Stimulated activated memory B cell treated with anti-CD40 and anti-IgM and Interleukin-4, amounts not matched to agents 10 μg/mL and 1 μg/mL and 100 μg/mL, for 72 hours (primary cell): ENCODE results near the gene BCL2.
A peak's percentile ranks its signal among the peaks of the same experiment; 100 is the strongest.

Source experiments
- ATAC-seq: fragments of 150-1000 bp; cut with Tn5 transposase; 2 replicates; pipeline ENCODE4 v1.10.0; 2021
- H3K27ac Mint-ChIP-seq: one replicate; pipeline ENCODE4 v1.8.0; 2022; ENCODE audit warnings: mild to moderate bottlenecking, mixed read lengths
- H3K27me3 Mint-ChIP-seq: one replicate; pipeline ENCODE4 v1.8.0; 2022; ENCODE audit warnings: mixed read lengths
- H3K36me3 Mint-ChIP-seq: one replicate; pipeline ENCODE4 v1.8.0; 2022; ENCODE audit warnings: mixed read lengths
- H3K4me1 Mint-ChIP-seq: one replicate; pipeline ENCODE4 v1.8.0; 2022; ENCODE audit warnings: mixed read lengths
- H3K4me3 Mint-ChIP-seq: one replicate; pipeline ENCODE4 v1.8.0; 2022; ENCODE audit warnings: mild to moderate bottlenecking, moderate library complexity, mixed read lengths
- H3K9me3 Mint-ChIP-seq: one replicate; pipeline ENCODE4 v1.8.0; 2022; ENCODE audit warnings: mixed read lengths

BCL2 gene

GRCh38 chr18:63317982-63318888 is 1.3 kb downstream of the BCL2 start:
- H3K9me3 Mint-ChIP-seq, result no peaks in the 10 kb centered on the region
- peak overlapping the region; percentile 99 for H3K4me3 Mint-ChIP-seq
- ATAC-seq, result peak; percentile 83
- H3K36me3 Mint-ChIP-seq, result peaks cover 57% of the 10 kb centered on the region
- peak overlapping the region; percentile 92 for H3K27ac Mint-ChIP-seq
- peaks cover 59% of the 10 kb centered on the region for H3K4me1 Mint-ChIP-seq
- H3K27me3 Mint-ChIP-seq, result no peaks in the 10 kb centered on the region

DNA sequence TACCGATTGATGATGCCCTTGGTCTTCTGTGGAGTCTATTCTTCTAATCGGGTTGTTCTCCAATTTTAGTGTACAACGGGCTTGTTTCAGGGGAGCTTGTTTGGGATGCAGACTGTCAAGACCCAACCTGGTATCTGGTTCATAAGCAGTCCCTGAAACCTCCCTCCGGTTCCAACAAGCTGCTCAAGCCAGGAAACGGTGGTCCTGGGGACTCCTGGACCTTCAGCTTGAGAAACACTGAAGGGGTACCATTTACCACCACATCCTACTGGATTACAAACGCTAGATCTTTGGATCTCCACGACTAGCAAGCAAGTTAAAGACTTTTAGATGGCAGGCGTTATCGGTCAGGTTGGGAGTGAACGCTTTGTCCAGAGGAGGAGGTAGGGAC is 2.0 kb downstream of the BCL2 start:
- H3K27me3 Mint-ChIP-seq, result no peaks in the 10 kb centered on the region
- peaks cover 59% of the 10 kb centered on the region for H3K36me3 Mint-ChIP-seq
- H3K9me3 Mint-ChIP-seq, result no peaks in the 10 kb centered on the region
- ATAC-seq, result no peak
- H3K27ac Mint-ChIP-seq, result peak overlapping the region; percentile 92
- H3K4me1 Mint-ChIP-seq, result peaks cover 55% of the 10 kb centered on the region
- peak overlapping the region; percentile 99 for H3K4me3 Mint-ChIP-seq

GRCh38 chr18:63316612-63317555 is 2.7 kb downstream of the BCL2 start:
- H3K27me3 Mint-ChIP-seq, result no peaks in the 10 kb centered on the region
- peaks cover 54% of the 10 kb centered on the region for H3K4me1 Mint-ChIP-seq
- H3K9me3 Mint-ChIP-seq, result no peaks in the 10 kb centered on the region
- peaks cover 59% of the 10 kb centered on the region for H3K36me3 Mint-ChIP-seq
- ATAC-seq, result no peak
- H3K4me3 Mint-ChIP-seq, result peak overlapping the region; percentile 99
- peak overlapping the region; percentile 92 for H3K27ac Mint-ChIP-seq

GRCh38 chr18:63315876-63316275 is 3.7 kb downstream of the BCL2 start:
- peak overlapping the region; percentile 92 for H3K27ac Mint-ChIP-seq

DNA sequence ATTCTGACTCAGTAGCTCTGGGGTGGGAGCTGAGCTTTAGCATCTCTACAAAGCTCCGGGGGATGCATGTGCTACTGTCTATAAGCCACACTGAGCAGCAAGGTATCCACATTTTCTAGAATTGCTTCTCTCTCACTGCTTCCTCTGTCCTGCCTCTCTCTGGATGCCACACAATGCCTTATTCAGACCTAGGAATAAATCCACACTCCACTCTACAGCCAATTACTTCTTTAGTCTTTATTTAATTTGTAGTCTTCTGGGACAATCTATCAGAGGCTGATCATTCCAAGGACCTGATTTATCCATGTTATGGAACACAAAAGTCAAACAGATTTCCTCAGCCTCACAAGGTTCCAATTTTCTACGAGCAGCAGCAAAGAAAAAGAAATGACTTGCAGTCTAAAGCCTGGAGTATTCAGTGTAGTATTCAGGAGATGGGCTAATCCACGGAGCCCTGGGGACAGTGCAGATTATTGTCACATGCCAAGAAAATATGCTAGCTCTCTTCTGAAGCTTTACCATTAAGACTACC is 4.4 kb downstream of the BCL2 start:
- ATAC-seq, result no peak
- peaks cover 61% of the 10 kb centered on the region for H3K4me1 Mint-ChIP-seq
- peaks cover 70% of the 10 kb centered on the region for H3K36me3 Mint-ChIP-seq
- no peaks in the 10 kb centered on the region for H3K27me3 Mint-ChIP-seq
- peak overlapping the region; percentile 99 for H3K4me3 Mint-ChIP-seq
- H3K9me3 Mint-ChIP-seq, result no peaks in the 10 kb centered on the region
- peak overlapping the region; percentile 92 for H3K27ac Mint-ChIP-seq

More at GRCh38 chr18:63315876-63316275, 3.7 kb downstream of the BCL2 start:
- no peaks in the 10 kb centered on the region for H3K9me3 Mint-ChIP-seq
- H3K4me3 Mint-ChIP-seq, result peak overlapping the region; percentile 99
- peaks cover 63% of the 10 kb centered on the region for H3K36me3 Mint-ChIP-seq
- H3K27me3 Mint-ChIP-seq, result no peaks in the 10 kb centered on the region
- H3K4me1 Mint-ChIP-seq, result peaks cover 57% of the 10 kb centered on the region
- no peak for ATAC-seq

DNA sequence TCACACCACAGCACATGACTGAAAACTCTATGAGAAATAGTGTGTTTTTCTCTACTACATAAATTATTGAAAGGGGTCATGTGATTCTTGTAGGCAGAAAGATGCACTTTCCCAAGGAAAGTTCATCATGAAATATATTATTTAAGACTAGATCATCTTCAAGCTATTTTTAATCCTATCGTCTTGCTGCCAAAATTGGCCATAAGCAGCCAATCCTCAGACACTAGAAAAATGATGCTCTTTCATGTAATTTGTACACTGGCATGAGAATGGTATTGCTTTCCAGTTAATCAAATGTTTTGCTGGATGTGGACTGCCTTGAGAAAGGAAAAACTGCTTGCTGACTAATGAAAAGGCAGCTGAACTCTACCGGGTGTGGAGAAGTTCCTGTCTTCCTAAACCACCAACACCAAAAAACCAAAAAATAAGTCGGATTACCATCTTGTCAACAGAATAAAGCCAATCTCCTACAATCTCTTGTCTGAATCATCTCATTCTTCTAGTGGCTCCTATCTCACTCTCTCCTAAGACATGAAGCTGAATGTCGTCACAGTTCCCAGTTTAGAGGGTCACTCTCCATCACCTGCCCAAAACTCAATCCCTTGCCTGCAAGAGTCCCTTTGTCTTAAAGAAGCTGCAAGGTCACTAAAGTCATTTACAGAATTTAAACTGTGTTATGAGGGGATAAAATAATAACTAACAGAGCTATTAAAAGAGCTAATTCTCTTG is 5.3 kb downstream of the BCL2 start:
- Mint-ChIP-seq H3K27me3 (no peaks in the 10 kb centered on the region), H3K27ac (peak overlapping the region; percentile 92), H3K9me3 (no peaks in the 10 kb centered on the region), H3K36me3 (peaks cover 76% of the 10 kb centered on the region), H3K4me3 (peak overlapping the region; percentile 99), H3K4me1 (peaks cover 69% of the 10 kb centered on the region)
- ATAC-seq, result no peak

DNA sequence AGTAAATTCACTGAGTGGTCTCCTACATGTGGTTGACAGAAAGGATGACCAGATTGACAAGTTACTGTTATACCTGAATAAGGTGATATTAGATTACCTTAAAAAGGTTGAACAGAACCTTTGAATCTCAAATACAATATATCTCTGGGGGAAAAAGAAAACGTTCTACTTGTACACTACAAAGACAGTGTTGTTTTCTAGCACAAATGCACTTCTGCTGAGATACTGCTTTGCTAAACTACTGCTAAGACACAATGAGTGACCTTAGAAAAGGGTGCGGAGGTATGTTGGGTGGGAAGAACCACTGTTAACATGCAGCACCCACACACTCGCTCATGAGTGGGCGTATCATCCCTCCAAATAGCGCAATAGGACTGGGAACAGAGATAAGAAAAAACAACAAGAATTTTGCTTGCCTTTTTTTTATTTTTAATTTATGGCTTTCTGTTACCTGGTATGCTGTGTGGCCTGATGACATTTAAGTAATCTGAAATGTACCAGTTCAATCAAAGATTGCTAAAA is 6.1 kb downstream of the BCL2 start:
- H3K27ac Mint-ChIP-seq, result peak overlapping the region; percentile 92

GRCh38 chr18:63312737-63313395 is 6.7 kb downstream of the BCL2 start:
- H3K4me3 Mint-ChIP-seq, result peak overlapping the region; percentile 99
- peak overlapping the region; percentile 92 for H3K27ac Mint-ChIP-seq
- peaks cover 80% of the 10 kb centered on the region for H3K4me1 Mint-ChIP-seq
- H3K36me3 Mint-ChIP-seq, result peaks cover 67% of the 10 kb centered on the region
- H3K9me3 Mint-ChIP-seq, result no peaks in the 10 kb centered on the region
- H3K27me3 Mint-ChIP-seq, result no peaks in the 10 kb centered on the region
- peak; percentile 65 for ATAC-seq

More for the DNA sequence above, 6.1 kb downstream of the BCL2 start:
- Mint-ChIP-seq H3K27me3 (no peaks in the 10 kb centered on the region), H3K36me3 (peaks cover 70% of the 10 kb centered on the region), H3K4me3 (peak overlapping the region; percentile 99), H3K9me3 (no peaks in the 10 kb centered on the region), H3K4me1 (peaks cover 75% of the 10 kb centered on the region)
- ATAC-seq, result no peak

DNA sequence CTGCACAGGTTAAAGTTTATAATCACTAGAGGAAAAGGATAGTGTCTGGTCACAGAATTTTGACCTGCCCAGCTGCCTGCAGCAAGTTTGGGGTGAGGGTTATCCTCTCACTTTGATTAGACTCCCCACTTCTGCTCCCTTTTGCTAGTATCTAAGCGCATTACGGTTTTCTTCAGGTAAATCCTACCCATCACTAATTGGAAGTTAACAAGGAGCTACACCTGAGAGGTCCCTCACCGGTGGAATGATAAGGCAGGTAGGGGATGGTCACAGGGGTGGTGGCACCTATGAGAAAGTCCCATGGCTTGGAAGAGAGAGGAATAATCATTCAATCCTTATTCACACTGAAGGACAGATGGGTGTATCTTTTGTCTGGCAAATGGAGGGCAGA is 7.6 kb downstream of the BCL2 start:
- H3K4me3 Mint-ChIP-seq, result peak overlapping the region; percentile 99
- H3K27me3 Mint-ChIP-seq, result no peaks in the 10 kb centered on the region
- ATAC-seq, result peak; percentile 5
- no peaks in the 10 kb centered on the region for H3K9me3 Mint-ChIP-seq
- H3K36me3 Mint-ChIP-seq, result peaks cover 65% of the 10 kb centered on the region
- peaks cover 86% of the 10 kb centered on the region for H3K4me1 Mint-ChIP-seq
- H3K27ac Mint-ChIP-seq, result peak overlapping the region; percentile 92

DNA sequence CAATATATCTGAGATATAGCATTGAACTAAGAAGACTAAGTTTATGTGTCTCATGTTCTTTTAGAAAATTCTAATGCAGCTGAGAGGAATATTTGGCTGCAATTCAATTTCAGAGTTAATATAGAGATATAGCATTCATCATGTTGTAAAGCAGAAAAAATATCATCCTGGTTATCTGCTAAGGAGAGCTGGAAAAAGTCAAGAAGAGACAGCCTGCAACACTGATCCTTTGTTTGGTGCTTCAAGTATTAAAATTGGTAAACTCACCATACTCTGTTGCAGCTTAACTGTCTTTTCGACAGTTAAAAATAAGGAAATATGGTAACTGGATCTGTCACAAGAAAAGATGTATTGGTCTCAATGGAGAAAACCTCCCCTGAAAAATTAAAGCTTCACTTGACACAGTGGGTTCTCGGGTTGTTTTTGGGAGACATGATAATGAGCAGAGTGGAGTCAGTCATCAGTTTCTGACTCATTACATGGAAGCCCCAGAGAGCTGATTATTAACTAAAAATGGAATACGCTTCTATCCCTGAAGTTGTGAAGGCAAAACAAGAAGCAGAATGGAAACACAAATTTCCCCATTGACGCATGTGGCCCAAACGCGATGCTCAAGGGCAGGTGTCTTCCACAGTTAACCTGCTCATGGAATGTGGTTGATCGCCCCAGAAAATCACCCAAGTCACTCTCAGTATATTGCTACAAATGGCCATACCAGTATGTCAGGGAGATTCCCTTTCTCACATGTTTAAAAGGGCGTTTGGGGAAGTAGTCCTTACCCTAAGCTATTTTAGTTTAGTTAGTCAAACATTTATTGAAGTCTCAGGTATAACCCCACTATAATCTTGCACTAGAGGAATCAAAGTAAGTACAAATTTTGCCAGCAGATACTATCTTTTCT is 8.2 kb downstream of the BCL2 start:
- peak; percentile 89 for ATAC-seq
- H3K4me3 Mint-ChIP-seq, result peak overlapping the region; percentile 99

DNA sequence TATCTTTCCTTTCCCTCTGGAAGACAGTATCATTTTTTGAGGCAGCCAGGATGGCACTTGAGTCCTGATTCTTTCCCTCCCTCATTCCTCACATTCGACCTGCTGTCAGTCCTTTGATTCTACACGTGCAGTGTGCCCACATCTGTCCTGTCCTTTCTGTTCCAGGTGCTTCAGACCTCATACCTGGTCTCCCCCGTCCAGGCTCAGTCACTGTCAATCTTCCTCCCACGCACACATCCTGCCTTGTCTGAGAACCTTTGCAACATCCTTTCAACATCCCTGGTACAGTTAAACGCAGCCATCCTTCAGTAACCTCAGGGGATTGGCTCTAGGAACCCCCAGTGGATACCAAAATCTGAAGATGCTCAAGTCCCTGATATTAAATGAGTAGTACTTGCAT is 10.1 kb downstream of the BCL2 start:
- H3K27me3 Mint-ChIP-seq, result no peaks in the 10 kb centered on the region
- peak overlapping the region; percentile 92 for H3K27ac Mint-ChIP-seq
- H3K4me3 Mint-ChIP-seq, result peak overlapping the region; percentile 31
- H3K4me1 Mint-ChIP-seq, result peaks cover 88% of the 10 kb centered on the region
- H3K36me3 Mint-ChIP-seq, result peaks cover 66% of the 10 kb centered on the region
- peaks cover 2% of the 10 kb centered on the region for H3K9me3 Mint-ChIP-seq
- ATAC-seq, result no peak

More for the DNA sequence above, 8.2 kb downstream of the BCL2 start:
- H3K27me3 Mint-ChIP-seq, result no peaks in the 10 kb centered on the region
- H3K27ac Mint-ChIP-seq, result peak overlapping the region; percentile 92
- peaks cover 2% of the 10 kb centered on the region for H3K9me3 Mint-ChIP-seq
- H3K36me3 Mint-ChIP-seq, result peaks cover 67% of the 10 kb centered on the region
- H3K4me1 Mint-ChIP-seq, result peaks cover 89% of the 10 kb centered on the region

- Mint-ChIP-seq H3K4me1 (peaks cover 91% of the 10 kb centered on the region), H3K4me3 (peak overlapping the region; percentile 55), H3K9me3 (peaks cover 2% of the 10 kb centered on the region), H3K36me3 (peaks cover 52% of the 10 kb centered on the region), H3K27me3 (no peaks in the 10 kb centered on the region), H3K27ac (peak overlapping the region; percentile 92)
- ATAC-seq, result no peak
These were observed 11.9 kb downstream of the BCL2 start for GRCh38 chr18:63307551-63308200.
